ENCODE results near the gene LRP5. TPM values are rescaled to one million over a fixed set of nuclear protein-coding genes. Genes with fewer than 3 reads are reported as not detected.

Gene LRP5
- 14.2 TPM in 2 replicates for total RNA-seq (2014; rRNA removed; shearing (Covaris generic))
- 22.2 and 34.5 TPM in 2 replicates for polyA plus RNA-seq (2014; cell fraction: nucleus; rRNA removed)

- no peak for DNase-seq (ENCODE audit: extremely low read depth, low read depth)
Observed at GRCh38 chr11:68312117-68312779, at the start of gene LRP5. Gene LRP5 (plus strand): TSS chr11:68312591. CDS start chr11:68312715, 124 bp downstream.

GRCh38 chr11:68263444-68264035, 48.9 kb upstream of the LRP5 start:
- DNase-seq (ENCODE audit: extremely low read depth, low read depth): no peak

GRCh38 chr11:68264244-68264643, 48.1 kb upstream of the LRP5 start:
- DNase-seq (ENCODE audit: extremely low read depth, low read depth): no peak

GRCh38 chr11:68264741-68265540, 47.5 kb upstream of the LRP5 start:
- DNase-seq (ENCODE audit: extremely low read depth, low read depth): no peak

- no peak for DNase-seq (ENCODE audit: extremely low read depth, low read depth)
Observed at GRCh38 chr11:68266121-68266891, 46.1 kb upstream of the LRP5 start.

- DNase-seq (ENCODE audit: extremely low read depth, low read depth): no peak
Observed at GRCh38 chr11:68266936-68267880, 45.2 kb upstream of the LRP5 start.

- DNase-seq (ENCODE audit: extremely low read depth, low read depth): no peak
Observed at GRCh38 chr11:68267881-68268240, 44.5 kb upstream of the LRP5 start.

GRCh38 chr11:68269414-68270081, 42.8 kb upstream of the LRP5 start:
- DNase-seq (ENCODE audit: extremely low read depth, low read depth): no peak

GRCh38 chr11:68270196-68271022, 42.0 kb upstream of the LRP5 start:
- DNase-seq (ENCODE audit: extremely low read depth, low read depth): no peak

- DNase-seq (ENCODE audit: extremely low read depth, low read depth): peak; percentile 49
Observed at GRCh38 chr11:68271023-68271780, 41.2 kb upstream of the LRP5 start.

- peak; percentile 86 for DNase-seq (ENCODE audit: extremely low read depth, low read depth)
Observed at GRCh38 chr11:68271781-68272608, 40.4 kb upstream of the LRP5 start, which contains the start of gene C11orf24. Gene C11orf24 (minus strand): TSS chr11:68271973. CDS start chr11:68263767, 8,206 bp downstream.

GRCh38 chr11:68273026-68273738, 39.2 kb upstream of the LRP5 start:
- no peak for DNase-seq (ENCODE audit: extremely low read depth, low read depth)

- no peak for DNase-seq (ENCODE audit: extremely low read depth, low read depth)
Observed at GRCh38 chr11:68274306-68274705, 38.1 kb upstream of the LRP5 start.

GRCh38 chr11:68275721-68276507, 36.5 kb upstream of the LRP5 start:
- no peak for DNase-seq (ENCODE audit: extremely low read depth, low read depth)

GRCh38 chr11:68276861-68277260, 35.5 kb upstream of the LRP5 start:
- no peak for DNase-seq (ENCODE audit: extremely low read depth, low read depth)

Data from NCI-H460 (cell line).